GM12878 (cell line): Measurements from ENCODE around the gene GTF3A. TPM values are rescaled to one million over a fixed set of nuclear protein-coding genes. Genes with fewer than 3 reads are reported as not detected.

Experiments
- ATAC-seq: fragments of 200-7000 bp; cut with Tn5 transposase; 3 replicates; pipeline ENCODE4 v1.9.1; 2020; ENCODE audit warnings: mild to moderate bottlenecking, moderate library complexity
- BruUV-seq: library from RNA; stranded (reverse); fragments of 400-500 nt; replicated peaks from 2 replicates; lab custom pipeline; 2021; lab: Mats Ljungman, UMichigan
- CTCF ChIA-PET: fragments of 300-600 bp; sonication (Branson Sonifier 250); formaldehyde crosslinking; extraction: SDS; loops from one replicate; lab custom pipeline; 2021; ENCODE audit warnings: inconsistent platforms; lab: Yijun Ruan, JAX
- POLR2A ChIA-PET: fragments of 350-600 bp; formaldehyde crosslinking; extraction: SDS; loops from one replicate; lab custom pipeline; 2021; ENCODE audit warnings: inconsistent platforms; lab: Charles Lee
- RAD21 ChIA-PET: fragments of 300-600 bp; sonication (Branson Sonifier 250); formaldehyde crosslinking; loops from one replicate; lab custom pipeline; 2023; ENCODE audit warnings: antibody characterized with exemption; ENCODE audit not compliant: unreplicated experiment; lab: Charles Lee
- SMC1A ChIA-PET: fragments of 300-600 bp; sonication (Branson Sonifier 250); formaldehyde crosslinking; loops from one replicate; lab custom pipeline; 2023; ENCODE audit not compliant: unreplicated experiment, uncharacterized antibody; lab: Charles Lee
- DNase-seq: peaks from one replicate; pipeline ENCODE4 v3.0.0-alpha.2; 2011; ENCODE audit warnings: low read depth, low spot score
- FAIRE-seq: peaks from 3 replicates; lab custom pipeline; 2011; peaks lifted over from hg19 to GRCh38; lab: Jason Lieb, UNC
- H2AFZ ChIP-seq: 2 replicates; pipeline ENCODE4 v1.6.0; 2011; ENCODE audit warnings: low read depth, low read length, control low read depth; ENCODE audit not compliant: control insufficient read depth
- H3K27ac ChIP-seq: 2 replicates; pipeline ENCODE4 v1.5.1; 2011; ENCODE audit warnings: control low read depth; ENCODE audit not compliant: control insufficient read depth, insufficient read depth
- H3K27me3 ChIP-seq, 2 experiments: replicated peaks in 1 of 2; 2 replicates each; pipeline versions ENCODE4 v1.6.0 to v1.6.1; 2011; ENCODE audit warnings: low read length in 1 of 2; ENCODE audit not compliant: control insufficient read depth in 2 of 2, insufficient read depth in 2 of 2
- H3K36me3 ChIP-seq, 2 experiments: 2 replicates each; pipeline ENCODE4 v1.5.1; 2011; ENCODE audit warnings: low read length in 1 of 2; ENCODE audit not compliant: control insufficient read depth in 2 of 2, insufficient read depth in 2 of 2
- H3K4me1 ChIP-seq: 2 replicates; pipeline ENCODE4 v1.6.1; 2011; ENCODE audit warnings: mild to moderate bottlenecking, low read length, moderate library complexity, mixed read lengths; ENCODE audit not compliant: control insufficient read depth, insufficient read depth
- H3K4me2 ChIP-seq: 2 replicates; pipeline ENCODE4 v1.6.0; 2011; ENCODE audit warnings: control low read depth; ENCODE audit not compliant: control insufficient read depth, insufficient read depth
- H3K4me3 ChIP-seq: fragments of 200-600 bp; sonication (generic); 2 replicates; pipeline ENCODE4 v1.5.1; 2016
- H3K79me2 ChIP-seq: 2 replicates; pipeline ENCODE4 v1.6.0; 2011; ENCODE audit warnings: low read length; ENCODE audit not compliant: control insufficient read depth, insufficient read depth
- H3K9ac ChIP-seq: 2 replicates; pipeline ENCODE4 v1.8.0; 2011; ENCODE audit warnings: low read length, control low read depth, mixed read lengths; ENCODE audit not compliant: control insufficient read depth, insufficient read depth
- H3K9me3 ChIP-seq: replicated peaks from 3 replicates; pipeline ENCODE4 v1.5.1; 2011; ENCODE audit warnings: mild to moderate bottlenecking, low read length; ENCODE audit not compliant: control insufficient read depth, insufficient read depth
- H4K20me1 ChIP-seq: 2 replicates; pipeline ENCODE4 v1.6.0; 2011; ENCODE audit not compliant: control insufficient read depth, insufficient read depth
- BRCA1 ChIP-seq: IDR thresholded peaks from 2 replicates; pipeline ENCODE4 v1.6.1; 2011; ENCODE audit warnings: low read depth, low read length, improper control_type of control experiment
- CBX5 ChIP-seq: sonication (generic); IDR thresholded peaks from 2 replicates; pipeline ENCODE4 v1.6.1; 2016; ENCODE audit warnings: low read depth, moderate library complexity, mild to moderate bottlenecking, inconsistent platforms
- CHD2 ChIP-seq: IDR thresholded peaks from 2 replicates; pipeline ENCODE4 v1.6.1; 2011; ENCODE audit warnings: low read depth, low read length, improper control_type of control experiment, borderline replicate concordance
- MTA3 ChIP-seq: IDR thresholded peaks from 2 replicates; pipeline ENCODE4 v1.6.1; 2012; ENCODE audit warnings: low read length, inconsistent platforms, borderline replicate concordance
- PAX5 ChIP-seq: IDR thresholded peaks from 2 replicates; pipeline ENCODE4 v1.6.1; 2011; ENCODE audit warnings: low read depth, low read length, borderline replicate concordance
- SPI1 ChIP-seq: IDR thresholded peaks from 2 replicates; pipeline ENCODE4 v1.6.1; 2011; ENCODE audit warnings: low read depth, mild to moderate bottlenecking, low read length, moderate library complexity, borderline replicate concordance; ENCODE audit not compliant: insufficient read depth
- STAT3 ChIP-seq: IDR thresholded peaks from 2 replicates; pipeline ENCODE4 v1.6.1; 2011; ENCODE audit warnings: low read depth, low read length, improper control_type of control experiment
- TAF1 ChIP-seq: IDR thresholded peaks from 2 replicates; pipeline ENCODE4 v1.6.1; 2011; ENCODE audit warnings: mild to moderate bottlenecking, low read depth, low read length, borderline replicate concordance
- ZBED1 ChIP-seq: IDR thresholded peaks from 2 replicates; pipeline ENCODE4 v1.6.1; 2016; ENCODE audit warnings: borderline replicate concordance
- WGBS: methylation state at CpG from one replicate; pipeline ENCODE4 v1.1.6; 2016; ENCODE audit warnings: low lambda C conversion rate; ENCODE audit not compliant: insufficient replicate concordance, insufficient coverage; ENCODE audit errors: missing lambda C conversion rate; 5-methylcytosine and 5-hydroxymethylcytosine counted together
- in situ Hi-C: fragments of 300-500 bp; cut with MboI; formaldehyde crosslinking; loops from 9 replicates; pipeline ENCODE4 v1.14.3; 2018; ENCODE audit warnings: mixed read lengths
- intact Hi-C: fragments of 100-400 bp; cut with micrococcal nuclease; formaldehyde crosslinking; loops from one replicate; pipeline ENCODE4 v1.14.2; 2022; ENCODE audit not compliant: unreplicated experiment
- polyA plus RNA-seq, 11 experiments: library from polyadenylated mRNA; depleted of rRNA in 4 of 11; unstranded in 6 of 11; stranded (reverse) in 5 of 11; fragments of >200 nt; fragmentation: Nextera tagmentation in 4 of 11; fragmentation: Illumina TruSeq in 1 of 11; extraction: Ambion mirVana in 4 of 11; extraction: Trizol in 1 of 11; gene quantifications; 1 replicate in 1 of 11; 2 replicates in 10 of 11; pipeline versions ENCODE4 v1.2.1 to v1.2.3, GENCODE V29; 2011 to 2016; ENCODE audit warnings: inconsistent platforms in 2 of 11, missing spikeins in 2 of 11, low read depth in 1 of 11
- total RNA-seq, 4 experiments: library from RNA; depleted of rRNA in 3 of 4; stranded (reverse); fragments of >200 nt in 3 of 4; fragmentation: Illumina TruSeq in 1 of 4; extraction: Trizol in 1 of 4; gene quantifications; 2 replicates each; pipeline versions ENCODE4 v1.2.1 to v1.2.3, GENCODE V29; 2013 to 2021
- TF ChIP-seq, protein P1 (sequence below): fragments of 150-350 bp; IDR thresholded peaks from 2 replicates; pipeline ENCODE4 v1.6.1; 2014; ENCODE audit warnings: mild to moderate bottlenecking, low read depth, low read length
- TF ChIP-seq, protein P2 (sequence below): fragments of 450-650 bp; IDR thresholded peaks from 2 replicates; pipeline ENCODE4 v1.6.1; 2018; ENCODE audit warnings: mild to moderate bottlenecking, low read depth, moderate library complexity; ENCODE audit not compliant: partially characterized antibody

Gene GTF3A
- total and polyA plus RNA-seq, 10 of the 15 experiments (the other 5 are each of a cell fraction or from before 2014, with no cell fraction given), result 74.2 to 524 (median 216) TPM

DNA sequence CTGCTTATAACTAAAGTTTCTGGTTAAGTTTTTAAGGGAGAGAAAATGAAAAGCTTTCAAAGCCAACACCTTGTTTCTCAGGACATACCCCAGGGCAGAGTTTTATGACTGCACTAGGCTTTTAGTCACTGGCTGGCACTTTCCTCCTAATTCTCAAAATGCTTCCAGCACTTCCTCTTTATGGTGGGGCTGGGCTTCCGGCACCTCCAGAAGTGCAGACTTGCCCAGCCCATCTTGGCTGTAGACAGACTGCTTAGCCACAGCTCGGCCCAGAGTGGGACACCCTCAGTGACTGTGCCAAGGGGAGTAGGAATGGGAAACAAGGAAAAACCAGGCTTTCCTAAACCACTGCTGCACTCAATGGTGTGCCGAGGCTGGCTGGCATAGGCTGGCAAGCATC is 23.2 kb upstream of the GTF3A start:
- Histone ChIP-seq H3K9ac (no peak overlapping the region), H4K20me1 (no peaks in the 10 kb centered on the region), H2AFZ (no peak overlapping the region), H3K4me2 (no peak overlapping the region), H3K79me2 (no peaks in the 10 kb centered on the region), H3K36me3 (no peaks in the 10 kb centered on the region), H3K4me3 (no peak overlapping the region), H3K27ac (no peak overlapping the region), H3K4me1 (no peaks in the 10 kb centered on the region), H3K27me3 (no peaks in the 10 kb centered on the region; a peak in 1 of 4 replicates), H3K9me3 (no peaks in the 10 kb centered on the region; the same call in 2 of the 3 replicates)
- no peak for FAIRE-seq
- in situ Hi-C loops (no loop called here), intact Hi-C loops (no loop called here)
- CTCF ChIA-PET, result interaction anchor here (0.6 to 1.2 kb wide), 2 partner anchors 10 to 26 kb away, joined by 3 to 5 read pairs; no protein-coding TSS in a partner anchor
- RAD21 ChIA-PET, result no interaction called here
- POLR2A ChIA-PET, result no interaction called here
- SMC1A ChIA-PET, result no interaction called here
- WGBS, result 6% methylated on average over 3 of the region's 3 CpGs
- no peak for DNase-seq
- ATAC-seq, result no peak
- TF ChIP-seq BRCA1, result no peak
- peak; percentile 70 for TF ChIP-seq SPI1
- BruUV-seq, result no TSS peak

DNA sequence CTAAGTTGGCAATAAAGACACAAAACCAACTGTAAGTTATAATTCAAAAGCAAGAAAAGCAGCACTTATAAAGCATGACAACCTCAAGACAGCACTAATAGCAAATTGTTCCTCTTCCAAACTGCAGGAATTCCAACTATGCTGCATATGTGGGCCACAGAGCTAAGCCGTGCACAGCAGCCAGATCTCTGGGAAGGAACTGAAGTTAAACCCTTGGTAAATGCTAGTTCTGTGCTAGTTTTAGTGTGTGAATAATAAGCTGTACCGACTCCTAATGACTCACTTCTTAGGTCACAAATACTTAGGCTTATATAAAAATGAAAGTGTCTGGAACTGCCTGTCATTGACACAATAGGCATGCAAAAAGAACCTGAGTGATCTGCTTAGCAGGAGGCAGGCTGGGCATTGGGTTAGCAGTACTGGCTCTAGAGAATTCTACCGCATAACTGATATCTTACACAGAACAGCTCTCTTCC is 21.2 kb upstream of the GTF3A start:
- intact Hi-C loops, result no loop called here
- no peak overlapping the region for H3K4me2 ChIP-seq
- H3K36me3 ChIP-seq, result no peaks in the 10 kb centered on the region
- H3K79me2 ChIP-seq, result no peaks in the 10 kb centered on the region
- SMC1A ChIA-PET, result interaction anchor here (0.8 kb wide), 1 partner anchor 14 kb away, joined by 3 read pairs; no protein-coding TSS in a partner anchor
- H2AFZ ChIP-seq, result no peak overlapping the region
- TF ChIP-seq CHD2 (no peak), ZBED1 (no peak), TAF1 (no peak), MTA3 (no peak), PAX5 (no peak), CBX5 (no peak), STAT3 (no peak)
- TF ChIP-seq, protein P1, sequence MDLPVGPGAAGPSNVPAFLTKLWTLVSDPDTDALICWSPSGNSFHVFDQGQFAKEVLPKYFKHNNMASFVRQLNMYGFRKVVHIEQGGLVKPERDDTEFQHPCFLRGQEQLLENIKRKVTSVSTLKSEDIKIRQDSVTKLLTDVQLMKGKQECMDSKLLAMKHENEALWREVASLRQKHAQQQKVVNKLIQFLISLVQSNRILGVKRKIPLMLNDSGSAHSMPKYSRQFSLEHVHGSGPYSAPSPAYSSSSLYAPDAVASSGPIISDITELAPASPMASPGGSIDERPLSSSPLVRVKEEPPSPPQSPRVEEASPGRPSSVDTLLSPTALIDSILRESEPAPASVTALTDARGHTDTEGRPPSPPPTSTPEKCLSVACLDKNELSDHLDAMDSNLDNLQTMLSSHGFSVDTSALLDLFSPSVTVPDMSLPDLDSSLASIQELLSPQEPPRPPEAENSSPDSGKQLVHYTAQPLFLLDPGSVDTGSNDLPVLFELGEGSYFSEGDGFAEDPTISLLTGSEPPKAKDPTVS, result no peak
- TF ChIP-seq, protein P2, sequence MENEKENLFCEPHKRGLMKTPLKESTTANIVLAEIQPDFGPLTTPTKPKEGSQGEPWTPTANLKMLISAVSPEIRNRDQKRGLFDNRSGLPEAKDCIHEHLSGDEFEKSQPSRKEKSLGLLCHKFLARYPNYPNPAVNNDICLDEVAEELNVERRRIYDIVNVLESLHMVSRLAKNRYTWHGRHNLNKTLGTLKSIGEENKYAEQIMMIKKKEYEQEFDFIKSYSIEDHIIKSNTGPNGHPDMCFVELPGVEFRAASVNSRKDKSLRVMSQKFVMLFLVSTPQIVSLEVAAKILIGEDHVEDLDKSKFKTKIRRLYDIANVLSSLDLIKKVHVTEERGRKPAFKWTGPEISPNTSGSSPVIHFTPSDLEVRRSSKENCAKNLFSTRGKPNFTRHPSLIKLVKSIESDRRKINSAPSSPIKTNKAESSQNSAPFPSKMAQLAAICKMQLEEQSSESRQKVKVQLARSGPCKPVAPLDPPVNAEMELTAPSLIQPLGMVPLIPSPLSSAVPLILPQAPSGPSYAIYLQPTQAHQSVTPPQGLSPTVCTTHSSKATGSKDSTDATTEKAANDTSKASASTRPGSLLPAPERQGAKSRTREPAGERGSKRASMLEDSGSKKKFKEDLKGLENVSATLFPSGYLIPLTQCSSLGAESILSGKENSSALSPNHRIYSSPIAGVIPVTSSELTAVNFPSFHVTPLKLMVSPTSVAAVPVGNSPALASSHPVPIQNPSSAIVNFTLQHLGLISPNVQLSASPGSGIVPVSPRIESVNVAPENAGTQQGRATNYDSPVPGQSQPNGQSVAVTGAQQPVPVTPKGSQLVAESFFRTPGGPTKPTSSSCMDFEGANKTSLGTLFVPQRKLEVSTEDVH, result no peak
- RAD21 ChIA-PET, result interaction anchor here (1.2 to 1.3 kb wide), 2 partner anchors 21 to 424 kb away, joined by 3 to 5 read pairs; no protein-coding TSS in a partner anchor
- FAIRE-seq (no peak), DNase-seq (no peak), ATAC-seq (no peak)
- H3K4me1 ChIP-seq, result no peaks in the 10 kb centered on the region
- POLR2A ChIA-PET, result interaction anchor here (0.5 kb wide), 1 partner anchor 30 kb away, joined by 4 read pairs; no protein-coding TSS in a partner anchor
- WGBS, result 68% methylated on average over 3 of the region's 3 CpGs
- no peaks in the 10 kb centered on the region; a peak in 1 of 4 replicates for H3K27me3 ChIP-seq
- H3K4me3 ChIP-seq, result no peak overlapping the region
- no peaks in the 10 kb centered on the region for H4K20me1 ChIP-seq
- H3K9ac ChIP-seq, result no peak overlapping the region
- H3K9me3 ChIP-seq, result no peaks in the 10 kb centered on the region; the same call in 2 of the 3 replicates
- no TSS peak for BruUV-seq
- in situ Hi-C loops, result no loop called here
- CTCF ChIA-PET, result interaction anchor here (0.9 to 1.0 kb wide), 3 partner anchors 29 to 423 kb away, joined by 3 to 4 read pairs (median 3); no protein-coding TSS in a partner anchor
- H3K27ac ChIP-seq, result no peak overlapping the region
